K562 (cell line): ENCODE data around the gene LRP2. TPM values are rescaled to one million over a fixed set of nuclear protein-coding genes. Genes with fewer than 3 reads are reported as not detected.

ENCODE experiments used
- CBFB ChIP-seq: sonication (generic); formaldehyde crosslinking; IDR thresholded peaks from 2 replicates; pipeline ENCODE4 v1.4.0; 2020; ENCODE audit warnings: mild to moderate bottlenecking, missing genetic modification reagents
- CBX5 ChIP-seq: IDR thresholded peaks from 2 replicates; pipeline ENCODE4 v1.6.1; 2014; ENCODE audit warnings: low read depth, borderline replicate concordance
- FOXA1 ChIP-seq: fragments of 450-650 bp; IDR thresholded peaks from 2 replicates; pipeline ENCODE4 v1.6.1; 2016; ENCODE audit warnings: mild to moderate bottlenecking, borderline replicate concordance
- GATAD2B ChIP-seq: fragments of 450-650 bp; IDR thresholded peaks from 2 replicates; pipeline ENCODE4 v1.6.1; 2017; ENCODE audit warnings: mild to moderate bottlenecking, borderline replicate concordance
- GTF2E2 ChIP-seq: fragments of 200-800 bp; sonication (Bioruptor generic); IDR thresholded peaks from 2 replicates; pipeline ENCODE4 v1.6.1; 2016; ENCODE audit warnings: missing genetic modification characterization, missing compliant biosample characterization
- IRF1 ChIP-seq: sonication (generic); formaldehyde crosslinking; IDR thresholded peaks from 2 replicates; pipeline ENCODE4 v1.8.0; 2022; ENCODE audit warnings: missing genetic modification reagents, mild to moderate bottlenecking, borderline replicate concordance
- MEIS2 ChIP-seq: fragments of 450-650 bp; IDR thresholded peaks from 2 replicates; pipeline ENCODE4 v1.6.1; 2014; ENCODE audit warnings: mild to moderate bottlenecking; ENCODE audit not compliant: partially characterized antibody
- MTA3 ChIP-seq: fragments of 450-650 bp; formaldehyde crosslinking; IDR thresholded peaks from 2 replicates; pipeline ENCODE4 v1.6.1; 2017; ENCODE audit warnings: mild to moderate bottlenecking, borderline replicate concordance
- NELFE ChIP-seq: IDR thresholded peaks from 2 replicates; pipeline ENCODE4 v1.6.1; 2011; ENCODE audit warnings: mild to moderate bottlenecking; ENCODE audit not compliant: insufficient read depth, insufficient read length
- NR4A1 ChIP-seq, 2 experiments: fragments of 250-450 bp in 1 of 2; fragments of 450-650 bp in 1 of 2; sonication (Bioruptor Pico) in 1 of 2; IDR thresholded peaks; 2 replicates each; pipeline versions ENCODE4 v1.4.0 to v1.6.1; 2016 to 2020; ENCODE audit warnings: mild to moderate bottlenecking in 2 of 2, missing compliant biosample characterization in 1 of 2, missing genetic modification characterization in 1 of 2, moderate library complexity in 1 of 2
- PKNOX1 ChIP-seq: fragments of 450-650 bp; IDR thresholded peaks from 2 replicates; pipeline ENCODE4 v1.6.1; 2016
- SNIP1 ChIP-seq: fragments of 450-650 bp; IDR thresholded peaks from 2 replicates; pipeline ENCODE4 v1.7.1; 2017; ENCODE audit warnings: low read depth, mild to moderate bottlenecking
- ZFP30 ChIP-seq: fragments of 250-450 bp; sonication (Bioruptor Pico); IDR thresholded peaks from 2 replicates; pipeline ENCODE4 v1.8.0; 2022; ENCODE audit warnings: moderate library complexity, mild to moderate bottlenecking, inconsistent platforms, borderline replicate concordance
- ZNF174 ChIP-seq: fragments of 250-450 bp; sonication (Bioruptor Pico); IDR thresholded peaks from 2 replicates; pipeline ENCODE4 v1.4.0; 2020; ENCODE audit warnings: mild to moderate bottlenecking
- ZNF398 ChIP-seq: fragments of 250-450 bp; sonication (Bioruptor Pico); IDR thresholded peaks from 2 replicates; pipeline ENCODE4 v1.8.0; 2021; ENCODE audit warnings: moderate library complexity, mild to moderate bottlenecking, inconsistent platforms
- ZNF79 ChIP-seq: fragments of 250-450 bp; sonication (Bioruptor Pico); IDR thresholded peaks from 2 replicates; pipeline ENCODE4 v1.4.0; 2020; ENCODE audit warnings: low read depth, mild to moderate bottlenecking, moderate library complexity
- ZSCAN29 ChIP-seq: fragments of 450-650 bp; IDR thresholded peaks from 2 replicates; pipeline ENCODE4 v1.6.1; 2017
- polyA plus RNA-seq, 8 experiments: library from polyadenylated mRNA; depleted of rRNA in 4 of 8; stranded (reverse) in 5 of 8; unstranded in 3 of 8; fragments of >200 nt; fragmentation: Nextera tagmentation in 2 of 8; fragmentation: Illumina TruSeq in 1 of 8; extraction: Ambion mirVana in 2 of 8; extraction: Trizol in 1 of 8; gene quantifications; 2 replicates each; pipeline versions ENCODE4 v1.2.1 to v1.2.3, GENCODE V29; 2011 to 2014; ENCODE audit warnings: inconsistent platforms in 1 of 8, missing spikeins in 1 of 8
- total RNA-seq, 7 experiments: library from RNA; depleted of rRNA in 6 of 7; stranded (reverse); fragments of >200 nt in 6 of 7; fragmentation: Illumina TruSeq in 2 of 7; extraction: Trizol in 2 of 7; gene quantifications; 2 replicates each; pipeline versions ENCODE4 v1.2.1 to v1.2.3, GENCODE V29; 2011 to 2021; ENCODE audit warnings: low replicate concordance in 1 of 7
- TF ChIP-seq, protein P1 (sequence below): fragments of 250-450 bp; sonication (Bioruptor Pico); IDR thresholded peaks from 2 replicates; pipeline ENCODE4 v1.5.0; 2021
- TF ChIP-seq, protein P2 (sequence below), 2 experiments: fragments of 450-650 bp in 1 of 2; IDR thresholded peaks; 2 replicates each; pipeline ENCODE4 v1.6.1; 2011 to 2017; ENCODE audit warnings: low read depth in 2 of 2, antibody characterized with exemption in 1 of 2, borderline replicate concordance in 1 of 2, low read length in 1 of 2, mild to moderate bottlenecking in 1 of 2, mixed read lengths in 1 of 2; ENCODE audit not compliant: control insufficient read depth in 1 of 2

LRP2 gene
- total and polyA plus RNA-seq, 9 of the 15 experiments (the other 6 are each of a cell fraction or from before 2014, with no cell fraction given): 0.04 to 0.18 (median 0.11) TPM; not detected in 1

DNA sequence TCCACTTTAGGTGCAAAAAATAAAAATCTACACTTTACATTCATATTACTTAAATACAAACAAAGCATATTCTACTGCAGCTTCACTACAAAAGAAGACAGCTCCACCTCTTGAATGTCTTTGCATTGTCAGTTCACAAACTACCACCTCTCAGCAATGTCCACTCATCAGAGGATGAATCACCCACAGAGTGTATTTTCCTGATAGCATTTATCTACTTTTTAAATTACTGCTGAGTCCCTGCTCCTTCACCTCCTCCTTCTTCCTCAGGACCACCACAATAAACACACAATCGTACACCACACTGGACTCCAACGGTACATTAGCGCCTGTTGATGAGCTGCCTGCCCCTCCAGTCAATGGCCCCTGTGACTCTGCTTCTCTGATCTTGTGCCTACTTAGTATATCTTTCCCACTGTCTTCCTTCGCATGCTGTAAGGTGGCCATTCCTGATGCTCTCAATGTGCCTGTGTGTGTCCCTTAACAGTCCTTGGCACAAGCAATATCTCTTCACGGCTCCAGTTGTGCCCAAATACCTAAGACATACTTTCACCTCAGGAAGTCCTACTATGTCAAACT is 172.0 kb downstream of the LRP2 start (continued):
- 0 out of 2 replicates have a peak, but pooled peaks have one; percentile 37 for TF ChIP-seq MTA3
- TF ChIP-seq CBX5: no peak
- TF ChIP-seq, protein P1, sequence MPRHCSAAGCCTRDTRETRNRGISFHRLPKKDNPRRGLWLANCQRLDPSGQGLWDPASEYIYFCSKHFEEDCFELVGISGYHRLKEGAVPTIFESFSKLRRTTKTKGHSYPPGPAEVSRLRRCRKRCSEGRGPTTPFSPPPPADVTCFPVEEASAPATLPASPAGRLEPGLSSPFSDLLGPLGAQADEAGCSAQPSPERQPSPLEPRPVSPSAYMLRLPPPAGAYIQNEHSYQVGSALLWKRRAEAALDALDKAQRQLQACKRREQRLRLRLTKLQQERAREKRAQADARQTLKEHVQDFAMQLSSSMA (CRISPR knock-in tag): no peak
- TF ChIP-seq SNIP1: no peak
- no peak for TF ChIP-seq ZFP30 (CRISPR knock-in tag)
- no peak for TF ChIP-seq NR4A1 (CRISPR knock-in tag; IDR thresholded peaks at IDR 0.05)
- TF ChIP-seq NR4A1 (tag; IDR thresholded peaks at IDR 0.05): no peak
- TF ChIP-seq GTF2E2 (tag): no peak
- TF ChIP-seq MEIS2: peak; percentile 54
- no peak for TF ChIP-seq ZNF79 (CRISPR knock-in tag)
- TF ChIP-seq IRF1: no peak
- TF ChIP-seq NELFE: no peak
- TF ChIP-seq ZNF174 (CRISPR knock-in tag): no peak
- no peak for TF ChIP-seq GATAD2B
- no peak for TF ChIP-seq ZNF398
- TF ChIP-seq FOXA1: no peak
- no peak for TF ChIP-seq ZSCAN29
- TF ChIP-seq CBFB (CRISPR knock-in tag): no peak
- peak; percentile 11; the same call in 1 of the 2 replicates for TF ChIP-seq PKNOX1
- TF ChIP-seq, protein P2, sequence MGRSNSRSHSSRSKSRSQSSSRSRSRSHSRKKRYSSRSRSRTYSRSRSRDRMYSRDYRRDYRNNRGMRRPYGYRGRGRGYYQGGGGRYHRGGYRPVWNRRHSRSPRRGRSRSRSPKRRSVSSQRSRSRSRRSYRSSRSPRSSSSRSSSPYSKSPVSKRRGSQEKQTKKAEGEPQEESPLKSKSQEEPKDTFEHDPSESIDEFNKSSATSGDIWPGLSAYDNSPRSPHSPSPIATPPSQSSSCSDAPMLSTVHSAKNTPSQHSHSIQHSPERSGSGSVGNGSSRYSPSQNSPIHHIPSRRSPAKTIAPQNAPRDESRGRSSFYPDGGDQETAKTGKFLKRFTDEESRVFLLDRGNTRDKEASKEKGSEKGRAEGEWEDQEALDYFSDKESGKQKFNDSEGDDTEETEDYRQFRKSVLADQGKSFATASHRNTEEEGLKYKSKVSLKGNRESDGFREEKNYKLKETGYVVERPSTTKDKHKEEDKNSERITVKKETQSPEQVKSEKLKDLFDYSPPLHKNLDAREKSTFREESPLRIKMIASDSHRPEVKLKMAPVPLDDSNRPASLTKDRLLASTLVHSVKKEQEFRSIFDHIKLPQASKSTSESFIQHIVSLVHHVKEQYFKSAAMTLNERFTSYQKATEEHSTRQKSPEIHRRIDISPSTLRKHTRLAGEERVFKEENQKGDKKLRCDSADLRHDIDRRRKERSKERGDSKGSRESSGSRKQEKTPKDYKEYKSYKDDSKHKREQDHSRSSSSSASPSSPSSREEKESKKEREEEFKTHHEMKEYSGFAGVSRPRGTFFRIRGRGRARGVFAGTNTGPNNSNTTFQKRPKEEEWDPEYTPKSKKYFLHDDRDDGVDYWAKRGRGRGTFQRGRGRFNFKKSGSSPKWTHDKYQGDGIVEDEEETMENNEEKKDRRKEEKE (IDR thresholded peaks at IDR 0.05; ENCODE audit: borderline replicate concordance in 1 of 2, control insufficient read depth in 1 of 2, low read depth in 2 of 2, low read length in 1 of 2): no peak
